Measurements from ENCODE around the gene ZNF680.
A peak's percentile ranks its signal among the peaks of the same experiment; 100 is the strongest.
"Not testable (repeated sequence)": the region's sequence is repeated elsewhere in the genome, so short reads cannot be mapped to it uniquely, and the experiment has no call there.

ZNF680 gene

GRCh38 chr7:64562626-64563278, at the start of gene ZNF680:
ZNF680 (minus strand) TSS chr7:64563071; CDS start chr7:64562954, 117 bp downstream.
- DNase-seq (ENCODE audit: low read depth in 2 of 2) = peak; percentile 79 to 84

GRCh38 chr7:64612452-64612851, 49.6 kb upstream of the ZNF680 start:
- DNase-seq (ENCODE audit: low read depth in 2 of 2) = no peak

GRCh38 chr7:64611717-64612116, 48.8 kb upstream of the ZNF680 start:
- no peak for DNase-seq (ENCODE audit: low read depth in 2 of 2)

- no peak for DNase-seq (ENCODE audit: low read depth in 2 of 2)
These were observed 48.1 kb upstream of the ZNF680 start for GRCh38 chr7:64610997-64611396.

GRCh38 chr7:64608116-64608910, 45.4 kb upstream of the ZNF680 start:
- no peak for DNase-seq (ENCODE audit: low read depth in 2 of 2)

GRCh38 chr7:64606385-64606784, 43.5 kb upstream of the ZNF680 start:
- no peak for DNase-seq (ENCODE audit: low read depth in 2 of 2)

GRCh38 chr7:64603271-64603670, 40.4 kb upstream of the ZNF680 start:
- DNase-seq (ENCODE audit: low read depth in 2 of 2) = no peak

- no peak for DNase-seq (ENCODE audit: low read depth in 2 of 2)
These were observed 39.6 kb upstream of the ZNF680 start for GRCh38 chr7:64602518-64602917.

GRCh38 chr7:64602086-64602485, 39.2 kb upstream of the ZNF680 start:
- DNase-seq (ENCODE audit: low read depth in 2 of 2) = no peak

- no peak for DNase-seq (ENCODE audit: low read depth in 2 of 2)
These were observed 36.5 kb upstream of the ZNF680 start for GRCh38 chr7:64599359-64599758.

GRCh38 chr7:64590971-64591370, 28.1 kb upstream of the ZNF680 start:
- DNase-seq (ENCODE audit: low read depth in 2 of 2) = no peak

GRCh38 chr7:64581926-64582894, 19.3 kb upstream of the ZNF680 start:
- DNase-seq (ENCODE audit: low read depth in 2 of 2) = no peak

- no peak for DNase-seq (ENCODE audit: low read depth in 2 of 2)
These were observed 18.5 kb upstream of the ZNF680 start for GRCh38 chr7:64581391-64581790.

GRCh38 chr7:64574540-64575099, 11.7 kb upstream of the ZNF680 start:
- DNase-seq (ENCODE audit: low read depth in 2 of 2) = no peak

GRCh38 chr7:64570284-64570605, 7.4 kb upstream of the ZNF680 start:
- DNase-seq (ENCODE audit: low read depth in 2 of 2) = not testable (repeated sequence)

- peak in 1 of 2 donors; percentile 32 for DNase-seq (ENCODE audit: low read depth in 2 of 2)
These were observed 6.8 kb upstream of the ZNF680 start for GRCh38 chr7:64569372-64570283.

- no peak for DNase-seq (ENCODE audit: low read depth in 2 of 2)
These were observed 630 bp downstream of the ZNF680 start for GRCh38 chr7:64562256-64562625.

GRCh38 chr7:64559206-64559605, 3.7 kb downstream of the ZNF680 start:
- DNase-seq (ENCODE audit: low read depth in 2 of 2) = no peak

GRCh38 chr7:64558781-64559180, 4.1 kb downstream of the ZNF680 start:
- DNase-seq (ENCODE audit: low read depth in 2 of 2) = no peak

- DNase-seq (ENCODE audit: low read depth in 2 of 2) = no peak
These were observed 4.6 kb downstream of the ZNF680 start for GRCh38 chr7:64558323-64558705.
